GM10248 (cell line): ENCODE data around the gene TBC1D17.

ENCODE experiments used
- CTCF ChIA-PET: fragments of 300-600 bp; sonication (Branson Sonifier 250); formaldehyde crosslinking; extraction: SDS; loops from one replicate; lab custom pipeline; 2021; ENCODE audit warnings: antibody characterized with exemption; lab: Yijun Ruan, JAX
- POLR2A ChIA-PET: fragments of 350-650 bp; sonication (Branson Sonifier 250); formaldehyde crosslinking; extraction: SDS; loops from one replicate; lab custom pipeline; 2020; ENCODE audit warnings: antibody characterized with exemption; lab: Yijun Ruan, JAX
- DNase-seq: peaks from one replicate; pipeline ENCODE4 v3.0.0; 2012; ENCODE audit errors: extremely low spot score
- CTCF ChIP-seq: IDR thresholded peaks from 2 replicates; pipeline ENCODE4 v1.5.1; 2012; ENCODE audit warnings: mild to moderate bottlenecking, low read depth; ENCODE audit errors: extremely low read depth, missing control alignments, control extremely low read depth

TBC1D17 gene

GRCh38 chr19:49884109-49884508 lies 6.6 kb downstream of the TBC1D17 start:
- no peak for DNase-seq
- no peak for TF ChIP-seq CTCF
- POLR2A ChIA-PET: interaction anchor here (0.5 kb wide), 1 partner anchor 11 kb away, joined by 3 read pairs; no protein-coding TSS in a partner anchor
- CTCF ChIA-PET: interaction anchor here (1.9 kb wide), 1 partner anchor 10 kb away, joined by 5 read pairs; no protein-coding TSS in a partner anchor

GRCh38 chr19:49884760-49885159 lies 7.3 kb downstream of the TBC1D17 start:
- no peak for DNase-seq
- TF ChIP-seq CTCF: no peak
- ChIA-PET CTCF (interaction anchor here (1.9 kb wide), 1 partner anchor 9 kb away, joined by 5 read pairs; no protein-coding TSS in a partner anchor), POLR2A (no interaction called here)

GRCh38 chr19:49887037-49887664 lies 9.6 kb downstream of the TBC1D17 start:
- TF ChIP-seq CTCF: no peak
- CTCF ChIA-PET: no interaction called here
- no peak for DNase-seq

GRCh38 chr19:49887665-49888509 lies 10.4 kb downstream of the TBC1D17 start:
- no peak for DNase-seq
- ChIA-PET CTCF (interaction anchor here (1.2 kb wide), 1 partner anchor 9 kb away, joined by 3 read pairs; the partner anchor contains the start of gene IL4I1), POLR2A (interaction anchor here (0.6 to 1.9 kb wide), 6 partner anchors 10 to 33 kb away, joined by 3 to 6 read pairs (median 3); partner anchors contain the start of gene AKT1S1)
- no peak for TF ChIP-seq CTCF

More at GRCh38 chr19:49887037-49887664, 9.6 kb downstream of the TBC1D17 start:
- POLR2A ChIA-PET: interaction anchor here (1.9 kb wide), 1 partner anchor 18 kb away, joined by 6 read pairs; no protein-coding TSS in a partner anchor

GRCh38 chr19:49888510-49888824 lies 11.0 kb downstream of the TBC1D17 start:
- CTCF ChIA-PET: interaction anchor here (1.2 kb wide), 1 partner anchor 9 kb away, joined by 3 read pairs; the partner anchor contains the start of gene IL4I1
- no peak for TF ChIP-seq CTCF
- no peak for DNase-seq
- POLR2A ChIA-PET: interaction anchor here (0.6 to 1.0 kb wide), 4 partner anchors 11 to 32 kb away, joined by 3 to 4 read pairs (median 3); partner anchors contain the start of gene AKT1S1

GRCh38 chr19:49889038-49889686 lies 11.7 kb downstream of the TBC1D17 start:
- no peak for TF ChIP-seq CTCF
- POLR2A ChIA-PET: interaction anchor here (1.0 kb wide), 1 partner anchor 12 kb away, joined by 3 read pairs; the partner anchor contains the start of gene AKT1S1
- CTCF ChIA-PET: interaction anchor here (1.6 to 2.0 kb wide), 2 partner anchors 13 to 18 kb away, joined by 4 to 7 read pairs; no protein-coding TSS in a partner anchor

More at GRCh38 chr19:49889038-49889686, 11.7 kb downstream of the TBC1D17 start:
- no peak for DNase-seq
